B cell (primary cell): ENCODE measurements around the gene NDUFA13. TPM values are rescaled to one million over a fixed set of nuclear protein-coding genes. Genes with fewer than 3 reads are reported as not detected.

Experiments used
- ATAC-seq: fragments of 200-7000 bp; cut with Tn5 transposase; one replicate; pipeline ENCODE4 v1.10.0; 2021; ENCODE audit warnings: low read depth, mild to moderate bottlenecking, moderate number of reproducible peaks, moderate library complexity
- CTCF ChIA-PET: fragments of 350-600 bp; sonication (Branson Sonifier 250); formaldehyde crosslinking; loops from one replicate; lab custom pipeline; 2021; ENCODE audit warnings: antibody characterized with exemption, inconsistent platforms; lab: Charles Lee
- POLR2A ChIA-PET: fragments of 350-600 bp; sonication (Branson Sonifier 250); formaldehyde crosslinking; loops from one replicate; lab custom pipeline; 2021; ENCODE audit warnings: antibody characterized with exemption; lab: Charles Lee
- DNase-seq: peaks from one replicate; pipeline ENCODE4 v3.0.0; 2013
- H2AFZ ChIP-seq: 2 replicates; pipeline ENCODE4 v1.6.1; 2012; ENCODE audit warnings: mild to moderate bottlenecking, low read depth, low read length; ENCODE audit not compliant: insufficient read depth, poor library complexity, severe bottlenecking
- H3K27ac ChIP-seq, 2 donors: 1 replicate in 1 of 2; 2 replicates in 1 of 2; pipeline ENCODE4 v1.5.1; 2012 to 2013; ENCODE audit warnings: low read length in 2 of 2, mild to moderate bottlenecking in 2 of 2, moderate library complexity in 1 of 2
- H3K27me3 ChIP-seq, 4 experiments: fragments of 200-600 bp in 1 of 4; sonication (generic) in 1 of 4; replicated peaks in 1 of 4; 1 replicate in 2 of 4; 2 replicates in 2 of 4; pipeline versions ENCODE4 v1.6.1 to v1.7.0; 2013 to 2016; ENCODE audit warnings: low read length in 3 of 4, mild to moderate bottlenecking in 2 of 4, mixed read lengths in 1 of 4, moderate library complexity in 1 of 4; ENCODE audit not compliant: insufficient read depth in 4 of 4, control insufficient read depth in 3 of 4; ENCODE audit errors: control extremely low read depth in 1 of 4
- H3K36me3 ChIP-seq, 2 experiments: replicated peaks in 1 of 2; 1 replicate in 1 of 2; 2 replicates in 1 of 2; pipeline versions ENCODE4 v1.6.1 to v1.7.1; 2013; ENCODE audit warnings: low read length in 1 of 2; ENCODE audit not compliant: insufficient read depth in 2 of 2, control insufficient read depth in 1 of 2; ENCODE audit errors: control extremely low read depth in 1 of 2, extremely low read depth in 1 of 2
- H3K4me1 ChIP-seq, 2 donors: fragments of 200-600 bp in 1 of 2; sonication (generic) in 1 of 2; 1 replicate in 1 of 2; 2 replicates in 1 of 2; pipeline versions ENCODE4 v1.5.1 to v1.6.1; 2013 to 2017; ENCODE audit warnings: low read length in 2 of 2; ENCODE audit not compliant: control insufficient read depth in 2 of 2, insufficient read depth in 2 of 2
- H3K4me2 ChIP-seq: replicated peaks from 2 replicates; pipeline ENCODE3; 2012; ENCODE audit warnings: mild to moderate bottlenecking, low read depth, low read length; ENCODE audit not compliant: poor library complexity, severe bottlenecking
- H3K4me3 ChIP-seq, 5 experiments: fragments of 200-600 bp in 1 of 5; sonication (generic) in 1 of 5; 1 replicate in 3 of 5; 2 replicates in 2 of 5; pipeline versions ENCODE4 v1.5.1 to v1.7.0; 2011 to 2016; ENCODE audit warnings: low read length in 4 of 5, mild to moderate bottlenecking in 4 of 5, low read depth in 2 of 5, control low read depth in 1 of 5, moderate library complexity in 1 of 5; ENCODE audit not compliant: insufficient read depth in 1 of 5; ENCODE audit errors: control extremely low read depth in 1 of 5, extremely low read depth in 1 of 5
- H3K79me2 ChIP-seq: fragments of 200-600 bp; sonication (generic); one replicate; pipeline ENCODE4 v1.6.0; 2016; ENCODE audit warnings: low read length; ENCODE audit not compliant: control insufficient read depth, insufficient read depth
- H3K9ac ChIP-seq: fragments of 200-600 bp; sonication (generic); 2 replicates; pipeline ENCODE4 v1.6.1; 2017; ENCODE audit warnings: mild to moderate bottlenecking, low read length, moderate library complexity
- H3K9me3 ChIP-seq, 3 donors: one replicate each; pipeline versions ENCODE4 v1.6.1 to v1.7.1; 2013; ENCODE audit warnings: low read length in 2 of 3; ENCODE audit not compliant: control insufficient read depth in 2 of 3, insufficient read depth in 1 of 3; ENCODE audit errors: control extremely low read depth in 1 of 3
- H4K20me1 ChIP-seq: 2 replicates; pipeline ENCODE4 v1.6.0; 2012; ENCODE audit warnings: mild to moderate bottlenecking, low read length; ENCODE audit not compliant: insufficient read depth, control insufficient read depth, poor library complexity, severe bottlenecking
- H3K27ac Mint-ChIP-seq: one replicate; pipeline ENCODE4 v1.8.0; 2021; ENCODE audit warnings: mixed read lengths
- H3K27me3 Mint-ChIP-seq: one replicate; pipeline ENCODE4 v1.8.0; 2021; ENCODE audit warnings: mixed read lengths
- H3K4me1 Mint-ChIP-seq: one replicate; pipeline ENCODE4 v1.8.0; 2021; ENCODE audit warnings: mixed read lengths
- H3K4me3 Mint-ChIP-seq: one replicate; pipeline ENCODE4 v1.8.0; 2021; ENCODE audit warnings: mixed read lengths
- H3K9me3 Mint-ChIP-seq: one replicate; pipeline ENCODE4 v1.8.0; 2022; ENCODE audit warnings: mixed read lengths; ENCODE audit not compliant: insufficient read depth
- EZH2 ChIP-seq: IDR thresholded peaks from 2 replicates; pipeline ENCODE4 v1.6.1; 2012; ENCODE audit warnings: borderline replicate concordance, low read depth, mild to moderate bottlenecking, moderate library complexity, low read length; ENCODE audit not compliant: insufficient read depth, poor library complexity, severe bottlenecking
- WGBS: methylation state at CpG from one replicate; pipeline ENCODE4 v1.1.5; 2013; ENCODE audit warnings: missing lambda C conversion rate; ENCODE audit not compliant: insufficient coverage; 5-methylcytosine and 5-hydroxymethylcytosine counted together
- intact Hi-C: fragments of 100-400 bp; cut with micrococcal nuclease; formaldehyde crosslinking; loops from one replicate; pipeline ENCODE4 v1.10.0; 2022
- polyA plus RNA-seq: library from polyadenylated mRNA; depleted of rRNA; stranded (reverse); fragments of >200 nt; gene quantifications from 2 replicates; pipeline ENCODE4 v1.2.3, GENCODE V29; 2012
- total RNA-seq, 2 donors: library from RNA; stranded (reverse); fragments of 120-200 nt in 1 of 2; gene quantifications; 1 replicate in 1 of 2; 2 replicates in 1 of 2; pipeline versions ENCODE4 v1.2.3 to v1.2.4, GENCODE V29; 2013 to 2022
- TF ChIP-seq, protein P1 (sequence below): fragments of 200-600 bp; IDR thresholded peaks from one replicate; pipeline ENCODE4 v1.8.0; 2022; ENCODE audit warnings: antibody characterized with exemption, mild to moderate bottlenecking

Gene NDUFA13
- total and polyA plus RNA-seq, 2 donors (not counting 1 experiment from before 2014, with no cell fraction given) = 188 to 195 TPM

DNA sequence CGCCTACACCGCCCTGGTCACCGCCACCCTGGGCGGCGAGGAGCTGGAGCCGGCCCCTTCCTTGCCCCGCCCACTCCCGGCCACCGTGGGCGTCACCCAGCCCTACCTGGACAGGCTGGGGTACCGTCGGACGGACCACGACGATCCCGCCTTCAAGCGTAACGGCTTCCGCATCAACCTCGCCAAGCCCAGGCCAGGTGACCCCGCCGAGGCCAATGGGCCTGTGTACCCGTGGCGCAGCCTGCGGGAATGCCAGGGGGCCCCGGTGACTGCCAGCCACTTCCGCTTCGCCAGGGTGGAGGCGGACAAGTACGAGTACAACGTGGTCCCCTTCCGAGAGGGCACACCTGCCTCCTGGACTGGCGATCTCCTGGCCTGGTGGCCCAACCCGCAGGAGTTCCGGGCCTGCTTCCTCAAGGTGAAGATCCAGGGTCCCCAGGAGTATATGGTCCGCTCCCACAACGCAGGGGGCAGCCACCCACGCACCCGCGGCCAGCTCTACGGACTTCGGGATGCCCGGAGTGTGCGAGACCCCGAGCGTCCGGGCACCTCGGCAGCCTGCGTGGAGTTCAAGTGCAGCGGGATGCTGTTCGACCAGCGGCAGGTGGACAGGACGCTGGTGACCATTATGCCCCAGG, 29.0 kb downstream of the NDUFA13 start:
- H3K9me3 ChIP-seq = peaks cover 0 to 31% (median 0%) of the 10 kb centered on the region in 3 donors
- Mint-ChIP-seq H3K27me3 (peaks cover 19% of the 10 kb centered on the region), H3K4me1 (peaks cover 11% of the 10 kb centered on the region), H3K4me3 (no peak overlapping the region), H3K27ac (no peak overlapping the region), H3K9me3 (no peaks in the 10 kb centered on the region)
- ATAC-seq (no peak), DNase-seq (no peak)
- intact Hi-C loops = no loop called here
- H3K27me3 ChIP-seq = peaks cover 0 to 44% (median 11%) of the 10 kb centered on the region in 4 experiments
- H3K4me3 ChIP-seq = no peak overlapping the region
- WGBS = 92% methylated on average over 53 of the region's 53 CpGs
- TF ChIP-seq, protein P1, sequence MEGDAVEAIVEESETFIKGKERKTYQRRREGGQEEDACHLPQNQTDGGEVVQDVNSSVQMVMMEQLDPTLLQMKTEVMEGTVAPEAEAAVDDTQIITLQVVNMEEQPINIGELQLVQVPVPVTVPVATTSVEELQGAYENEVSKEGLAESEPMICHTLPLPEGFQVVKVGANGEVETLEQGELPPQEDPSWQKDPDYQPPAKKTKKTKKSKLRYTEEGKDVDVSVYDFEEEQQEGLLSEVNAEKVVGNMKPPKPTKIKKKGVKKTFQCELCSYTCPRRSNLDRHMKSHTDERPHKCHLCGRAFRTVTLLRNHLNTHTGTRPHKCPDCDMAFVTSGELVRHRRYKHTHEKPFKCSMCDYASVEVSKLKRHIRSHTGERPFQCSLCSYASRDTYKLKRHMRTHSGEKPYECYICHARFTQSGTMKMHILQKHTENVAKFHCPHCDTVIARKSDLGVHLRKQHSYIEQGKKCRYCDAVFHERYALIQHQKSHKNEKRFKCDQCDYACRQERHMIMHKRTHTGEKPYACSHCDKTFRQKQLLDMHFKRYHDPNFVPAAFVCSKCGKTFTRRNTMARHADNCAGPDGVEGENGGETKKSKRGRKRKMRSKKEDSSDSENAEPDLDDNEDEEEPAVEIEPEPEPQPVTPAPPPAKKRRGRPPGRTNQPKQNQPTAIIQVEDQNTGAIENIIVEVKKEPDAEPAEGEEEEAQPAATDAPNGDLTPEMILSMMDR = no peak
- TF ChIP-seq EZH2 = no peak
- no peaks in the 10 kb centered on the region for H3K36me3 ChIP-seq
- H3K27ac ChIP-seq = no peak overlapping the region
- H3K79me2 ChIP-seq = no peaks in the 10 kb centered on the region
- H2AFZ ChIP-seq = no peak overlapping the region
- peaks cover 18 to 22% of the 10 kb centered on the region in 2 donors for H3K4me1 ChIP-seq
- no peak overlapping the region for H3K9ac ChIP-seq
- H3K4me2 ChIP-seq = no peak overlapping the region
- POLR2A ChIA-PET = no interaction called here
- CTCF ChIA-PET = no interaction called here
- no peaks in the 10 kb centered on the region for H4K20me1 ChIP-seq

DNA sequence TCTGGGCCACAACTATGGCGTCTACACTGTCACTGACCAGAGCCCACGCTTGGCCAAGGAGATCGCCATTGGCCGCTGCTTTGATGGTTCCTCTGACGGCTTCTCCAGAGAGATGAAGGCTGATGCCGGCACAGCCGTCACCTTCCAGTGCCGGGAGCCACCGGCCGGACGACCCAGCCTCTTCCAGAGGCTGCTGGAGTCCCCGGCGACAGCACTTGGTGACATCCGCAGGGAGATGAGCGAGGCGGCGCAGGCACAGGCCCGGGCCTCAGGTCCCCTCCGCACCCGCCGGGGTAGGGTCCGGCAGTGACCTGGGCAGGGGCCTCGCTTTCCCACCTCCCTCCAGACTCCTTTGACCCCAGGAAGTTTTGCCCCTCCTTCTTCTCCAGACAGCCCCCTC, 29.7 kb downstream of the NDUFA13 start:
- no peaks in the 10 kb centered on the region for H3K9me3 Mint-ChIP-seq
- H3K79me2 ChIP-seq = no peaks in the 10 kb centered on the region
- peaks cover 13 to 15% of the 10 kb centered on the region in 2 donors for H3K4me1 ChIP-seq
- no peak overlapping the region for H3K4me3 ChIP-seq
- WGBS = 98% methylated on average over 22 of the region's 23 CpGs
- no peak overlapping the region for H3K4me2 ChIP-seq
- H4K20me1 ChIP-seq = no peaks in the 10 kb centered on the region
- H3K9ac ChIP-seq = no peak overlapping the region
- no peaks in the 10 kb centered on the region for H3K36me3 ChIP-seq
- peaks cover 0 to 40% (median 10%) of the 10 kb centered on the region in 4 experiments for H3K27me3 ChIP-seq
- H2AFZ ChIP-seq = no peak overlapping the region
- no peak overlapping the region for H3K27ac Mint-ChIP-seq
- ATAC-seq = no peak
- ChIA-PET POLR2A (no interaction called here), CTCF (no interaction called here)
- no peak for TF ChIP-seq EZH2
- TF ChIP-seq, protein P1 = no peak
- no peak for DNase-seq
- peaks cover 0 to 26% (median 0%) of the 10 kb centered on the region in 3 donors for H3K9me3 ChIP-seq
- intact Hi-C loops = no loop called here
- peaks cover 8% of the 10 kb centered on the region for H3K4me1 Mint-ChIP-seq
- peaks cover 18% of the 10 kb centered on the region for H3K27me3 Mint-ChIP-seq
- no peak overlapping the region for H3K4me3 Mint-ChIP-seq
- H3K27ac ChIP-seq = no peak overlapping the region
